ENCODE measurements around the gene ASTN2. TPM values are rescaled to one million over a fixed set of nuclear protein-coding genes. Genes with fewer than 3 reads are reported as not detected.

ASTN2 gene
- total and polyA plus RNA-seq, 2 experiments from 2014 or later = 7.0 to 24.6 TPM

DNA sequence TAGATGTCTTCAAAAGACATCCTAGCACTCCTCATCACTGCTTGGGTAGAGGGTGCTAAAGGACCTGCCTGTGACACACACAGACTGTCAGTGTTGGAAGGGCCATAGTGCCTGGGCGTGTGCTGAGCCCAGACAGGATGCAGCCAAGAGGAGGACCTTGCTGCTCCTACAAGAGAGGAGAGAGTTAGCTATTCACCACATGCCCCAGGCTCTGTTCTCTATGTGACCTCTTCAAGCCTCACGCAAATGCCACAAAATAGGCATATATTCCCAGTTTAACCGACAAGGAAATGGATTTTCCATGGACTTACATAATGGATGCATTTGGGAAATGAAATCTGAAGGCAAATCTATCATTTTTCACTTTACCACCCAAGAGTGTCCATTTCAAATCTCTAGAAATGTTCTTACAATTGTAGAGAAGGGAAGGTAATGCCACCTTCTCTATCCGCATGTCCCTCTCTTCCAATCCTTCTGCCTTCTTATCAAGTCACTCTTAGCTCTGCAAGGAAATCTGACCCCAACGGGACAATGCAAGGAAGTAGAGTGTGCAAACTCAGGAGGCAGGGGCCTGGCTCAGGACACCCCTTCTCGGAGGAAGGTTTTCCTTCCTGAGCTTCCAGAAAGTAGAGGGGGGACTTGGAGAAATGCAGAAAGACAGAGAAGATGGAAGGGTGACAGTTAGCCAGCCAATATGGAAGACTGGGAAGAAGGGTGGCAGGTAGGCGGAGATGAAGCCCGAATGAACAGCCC, 678.3 kb downstream of the ASTN2 start:
- no peaks in the 10 kb centered on the region for H3K36me3 ChIP-seq (ENCODE audit: insufficient read depth)
- H3K36me3 Mint-ChIP-seq (ENCODE audit: low read depth) = no peaks in the 10 kb centered on the region
- TF ChIP-seq, protein P1, sequence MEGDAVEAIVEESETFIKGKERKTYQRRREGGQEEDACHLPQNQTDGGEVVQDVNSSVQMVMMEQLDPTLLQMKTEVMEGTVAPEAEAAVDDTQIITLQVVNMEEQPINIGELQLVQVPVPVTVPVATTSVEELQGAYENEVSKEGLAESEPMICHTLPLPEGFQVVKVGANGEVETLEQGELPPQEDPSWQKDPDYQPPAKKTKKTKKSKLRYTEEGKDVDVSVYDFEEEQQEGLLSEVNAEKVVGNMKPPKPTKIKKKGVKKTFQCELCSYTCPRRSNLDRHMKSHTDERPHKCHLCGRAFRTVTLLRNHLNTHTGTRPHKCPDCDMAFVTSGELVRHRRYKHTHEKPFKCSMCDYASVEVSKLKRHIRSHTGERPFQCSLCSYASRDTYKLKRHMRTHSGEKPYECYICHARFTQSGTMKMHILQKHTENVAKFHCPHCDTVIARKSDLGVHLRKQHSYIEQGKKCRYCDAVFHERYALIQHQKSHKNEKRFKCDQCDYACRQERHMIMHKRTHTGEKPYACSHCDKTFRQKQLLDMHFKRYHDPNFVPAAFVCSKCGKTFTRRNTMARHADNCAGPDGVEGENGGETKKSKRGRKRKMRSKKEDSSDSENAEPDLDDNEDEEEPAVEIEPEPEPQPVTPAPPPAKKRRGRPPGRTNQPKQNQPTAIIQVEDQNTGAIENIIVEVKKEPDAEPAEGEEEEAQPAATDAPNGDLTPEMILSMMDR (conservative IDR thresholded peaks at IDR 0.05; ENCODE audit: low read depth in 2 of 2) = no peak
- TF ChIP-seq EZH2 (IDR thresholded peaks at IDR 0.05; ENCODE audit: low read depth, unreplicated experiment) (no peak), CREB1 (CRISPR knock-in tag; IDR thresholded peaks at IDR 0.05; ENCODE audit: low read depth) (no peak), STAT1 (IDR thresholded peaks at IDR 0.05; ENCODE audit: unreplicated experiment) (no peak), JUNB (IDR thresholded peaks at IDR 0.05; ENCODE audit: unreplicated experiment) (no peak), ZNF114 (CRISPR knock-in tag; IDR thresholded peaks at IDR 0.05) (no peak), ZNF331 (CRISPR knock-in tag; IDR thresholded peaks at IDR 0.05; ENCODE audit: low read depth) (no peak), NANOG (IDR thresholded peaks at IDR 0.05; ENCODE audit: borderline replicate concordance) (no peak), POLR2AphosphoS5 (IDR thresholded peaks at IDR 0.05; ENCODE audit: low read depth) (no peak), EZH2phosphoT487 (IDR thresholded peaks at IDR 0.05; ENCODE audit: unreplicated experiment) (no peak)
- TF ChIP-seq, protein P2, sequence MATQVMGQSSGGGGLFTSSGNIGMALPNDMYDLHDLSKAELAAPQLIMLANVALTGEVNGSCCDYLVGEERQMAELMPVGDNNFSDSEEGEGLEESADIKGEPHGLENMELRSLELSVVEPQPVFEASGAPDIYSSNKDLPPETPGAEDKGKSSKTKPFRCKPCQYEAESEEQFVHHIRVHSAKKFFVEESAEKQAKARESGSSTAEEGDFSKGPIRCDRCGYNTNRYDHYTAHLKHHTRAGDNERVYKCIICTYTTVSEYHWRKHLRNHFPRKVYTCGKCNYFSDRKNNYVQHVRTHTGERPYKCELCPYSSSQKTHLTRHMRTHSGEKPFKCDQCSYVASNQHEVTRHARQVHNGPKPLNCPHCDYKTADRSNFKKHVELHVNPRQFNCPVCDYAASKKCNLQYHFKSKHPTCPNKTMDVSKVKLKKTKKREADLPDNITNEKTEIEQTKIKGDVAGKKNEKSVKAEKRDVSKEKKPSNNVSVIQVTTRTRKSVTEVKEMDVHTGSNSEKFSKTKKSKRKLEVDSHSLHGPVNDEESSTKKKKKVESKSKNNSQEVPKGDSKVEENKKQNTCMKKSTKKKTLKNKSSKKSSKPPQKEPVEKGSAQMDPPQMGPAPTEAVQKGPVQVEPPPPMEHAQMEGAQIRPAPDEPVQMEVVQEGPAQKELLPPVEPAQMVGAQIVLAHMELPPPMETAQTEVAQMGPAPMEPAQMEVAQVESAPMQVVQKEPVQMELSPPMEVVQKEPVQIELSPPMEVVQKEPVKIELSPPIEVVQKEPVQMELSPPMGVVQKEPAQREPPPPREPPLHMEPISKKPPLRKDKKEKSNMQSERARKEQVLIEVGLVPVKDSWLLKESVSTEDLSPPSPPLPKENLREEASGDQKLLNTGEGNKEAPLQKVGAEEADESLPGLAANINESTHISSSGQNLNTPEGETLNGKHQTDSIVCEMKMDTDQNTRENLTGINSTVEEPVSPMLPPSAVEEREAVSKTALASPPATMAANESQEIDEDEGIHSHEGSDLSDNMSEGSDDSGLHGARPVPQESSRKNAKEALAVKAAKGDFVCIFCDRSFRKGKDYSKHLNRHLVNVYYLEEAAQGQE (IDR thresholded peaks at IDR 0.05; ENCODE audit: unreplicated experiment) = no peak
- TF ChIP-seq, protein P3, sequence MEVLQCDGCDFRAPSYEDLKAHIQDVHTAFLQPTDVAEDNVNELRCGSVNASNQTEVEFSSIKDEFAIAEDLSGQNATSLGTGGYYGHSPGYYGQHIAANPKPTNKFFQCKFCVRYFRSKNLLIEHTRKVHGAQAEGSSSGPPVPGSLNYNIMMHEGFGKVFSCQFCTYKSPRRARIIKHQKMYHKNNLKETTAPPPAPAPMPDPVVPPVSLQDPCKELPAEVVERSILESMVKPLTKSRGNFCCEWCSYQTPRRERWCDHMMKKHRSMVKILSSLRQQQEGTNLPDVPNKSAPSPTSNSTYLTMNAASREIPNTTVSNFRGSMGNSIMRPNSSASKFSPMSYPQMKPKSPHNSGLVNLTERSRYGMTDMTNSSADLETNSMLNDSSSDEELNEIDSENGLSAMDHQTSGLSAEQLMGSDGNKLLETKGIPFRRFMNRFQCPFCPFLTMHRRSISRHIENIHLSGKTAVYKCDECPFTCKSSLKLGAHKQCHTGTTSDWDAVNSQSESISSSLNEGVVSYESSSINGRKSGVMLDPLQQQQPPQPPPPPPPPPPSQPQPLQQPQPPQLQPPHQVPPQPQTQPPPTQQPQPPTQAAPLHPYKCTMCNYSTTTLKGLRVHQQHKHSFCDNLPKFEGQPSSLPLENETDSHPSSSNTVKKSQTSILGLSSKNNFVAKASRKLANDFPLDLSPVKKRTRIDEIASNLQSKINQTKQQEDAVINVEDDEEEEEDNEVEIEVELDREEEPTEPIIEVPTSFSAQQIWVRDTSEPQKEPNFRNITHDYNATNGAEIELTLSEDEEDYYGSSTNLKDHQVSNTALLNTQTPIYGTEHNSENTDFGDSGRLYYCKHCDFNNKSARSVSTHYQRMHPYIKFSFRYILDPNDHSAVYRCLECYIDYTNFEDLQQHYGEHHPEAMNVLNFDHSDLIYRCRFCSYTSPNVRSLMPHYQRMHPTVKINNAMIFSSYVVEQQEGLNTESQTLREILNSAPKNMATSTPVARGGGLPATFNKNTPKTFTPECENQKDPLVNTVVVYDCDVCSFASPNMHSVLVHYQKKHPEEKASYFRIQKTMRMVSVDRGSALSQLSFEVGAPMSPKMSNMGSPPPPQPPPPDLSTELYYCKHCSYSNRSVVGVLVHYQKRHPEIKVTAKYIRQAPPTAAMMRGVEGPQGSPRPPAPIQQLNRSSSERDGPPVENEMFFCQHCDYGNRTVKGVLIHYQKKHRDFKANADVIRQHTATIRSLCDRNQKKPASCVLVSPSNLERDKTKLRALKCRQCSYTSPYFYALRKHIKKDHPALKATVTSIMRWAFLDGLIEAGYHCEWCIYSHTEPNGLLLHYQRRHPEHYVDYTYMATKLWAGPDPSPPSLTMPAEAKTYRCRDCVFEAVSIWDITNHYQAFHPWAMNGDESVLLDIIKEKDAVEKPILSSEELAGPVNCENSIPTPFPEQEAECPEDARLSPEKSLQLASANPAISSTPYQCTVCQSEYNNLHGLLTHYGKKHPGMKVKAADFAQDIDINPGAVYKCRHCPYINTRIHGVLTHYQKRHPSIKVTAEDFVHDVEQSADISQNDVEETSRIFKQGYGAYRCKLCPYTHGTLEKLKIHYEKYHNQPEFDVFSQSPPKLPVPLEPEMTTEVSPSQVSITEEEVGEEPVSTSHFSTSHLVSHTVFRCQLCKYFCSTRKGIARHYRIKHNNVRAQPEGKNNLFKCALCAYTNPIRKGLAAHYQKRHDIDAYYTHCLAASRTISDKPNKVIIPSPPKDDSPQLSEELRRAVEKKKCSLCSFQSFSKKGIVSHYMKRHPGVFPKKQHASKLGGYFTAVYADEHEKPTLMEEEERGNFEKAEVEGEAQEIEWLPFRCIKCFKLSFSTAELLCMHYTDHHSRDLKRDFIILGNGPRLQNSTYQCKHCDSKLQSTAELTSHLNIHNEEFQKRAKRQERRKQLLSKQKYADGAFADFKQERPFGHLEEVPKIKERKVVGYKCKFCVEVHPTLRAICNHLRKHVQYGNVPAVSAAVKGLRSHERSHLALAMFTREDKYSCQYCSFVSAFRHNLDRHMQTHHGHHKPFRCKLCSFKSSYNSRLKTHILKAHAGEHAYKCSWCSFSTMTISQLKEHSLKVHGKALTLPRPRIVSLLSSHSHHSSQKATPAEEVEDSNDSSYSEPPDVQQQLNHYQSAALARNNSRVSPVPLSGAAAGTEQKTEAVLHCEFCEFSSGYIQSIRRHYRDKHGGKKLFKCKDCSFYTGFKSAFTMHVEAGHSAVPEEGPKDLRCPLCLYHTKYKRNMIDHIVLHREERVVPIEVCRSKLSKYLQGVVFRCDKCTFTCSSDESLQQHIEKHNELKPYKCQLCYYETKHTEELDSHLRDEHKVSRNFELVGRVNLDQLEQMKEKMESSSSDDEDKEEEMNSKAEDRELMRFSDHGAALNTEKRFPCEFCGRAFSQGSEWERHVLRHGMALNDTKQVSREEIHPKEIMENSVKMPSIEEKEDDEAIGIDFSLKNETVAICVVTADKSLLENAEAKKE (CRISPR knock-in tag; IDR thresholded peaks at IDR 0.05) = no peak
- TF ChIP-seq, protein P4, sequence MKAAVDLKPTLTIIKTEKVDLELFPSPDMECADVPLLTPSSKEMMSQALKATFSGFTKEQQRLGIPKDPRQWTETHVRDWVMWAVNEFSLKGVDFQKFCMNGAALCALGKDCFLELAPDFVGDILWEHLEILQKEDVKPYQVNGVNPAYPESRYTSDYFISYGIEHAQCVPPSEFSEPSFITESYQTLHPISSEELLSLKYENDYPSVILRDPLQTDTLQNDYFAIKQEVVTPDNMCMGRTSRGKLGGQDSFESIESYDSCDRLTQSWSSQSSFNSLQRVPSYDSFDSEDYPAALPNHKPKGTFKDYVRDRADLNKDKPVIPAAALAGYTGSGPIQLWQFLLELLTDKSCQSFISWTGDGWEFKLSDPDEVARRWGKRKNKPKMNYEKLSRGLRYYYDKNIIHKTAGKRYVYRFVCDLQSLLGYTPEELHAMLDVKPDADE (IDR thresholded peaks at IDR 0.05) = no peak
- no peak overlapping the region for H3K27ac Mint-ChIP-seq
- H3K79me2 ChIP-seq (replicated peaks; ENCODE audit: insufficient read depth) = no peaks in the 10 kb centered on the region
- H3K27me3 ChIP-seq (ENCODE audit: insufficient read depth) = no peaks in the 10 kb centered on the region
- H3F3A ChIP-seq (replicated peaks; ENCODE audit: low read depth) = no peaks in the 10 kb centered on the region
- H3K27me3 Mint-ChIP-seq (ENCODE audit: insufficient read depth, low read depth, poor library complexity) = no peaks in the 10 kb centered on the region
- H3K9me3 Mint-ChIP-seq = no peaks in the 10 kb centered on the region
- H3K27ac ChIP-seq (ENCODE audit: low read depth) = no peak overlapping the region
- no peak overlapping the region for H3K4me2 ChIP-seq
- peak; percentile 12 for ATAC-seq
- no peaks in the 10 kb centered on the region for H4K20me1 ChIP-seq (replicated peaks; ENCODE audit: insufficient read depth)
- H3K4me1 ChIP-seq (ENCODE audit: insufficient read depth) = peaks cover 11% of the 10 kb centered on the region
- H3K9me2 ChIP-seq (ENCODE audit: insufficient read depth) = 0 out of 2 replicates have a peak, but pooled peaks cover 5% of the 10 kb centered on the region
- no peak overlapping the region for H3K4me3 Mint-ChIP-seq
- peak overlapping the region; percentile 90 for H2AFZ ChIP-seq
- DNase-seq (ENCODE audit: low spot score) = no peak
- H3K4me3 ChIP-seq = no peak overlapping the region
- H3K4me1 Mint-ChIP-seq = peaks cover 9% of the 10 kb centered on the region

Measured in GM23338 (cell line).